BE2C (cell line): Measurements from ENCODE around the gene BABAM1.
A peak's percentile ranks its signal among the peaks of the same experiment; 100 is the strongest.

Source experiments
- DNase-seq: peaks from one replicate; pipeline ENCODE4 v3.0.0-alpha.2; 2020
- H3K27me3 ChIP-seq: fragments of 250-450 bp; sonication (Bioruptor Pico); 2 replicates; pipeline ENCODE4 v1.5.1; 2020; ENCODE audit warnings: mild to moderate bottlenecking
- H3K36me3 ChIP-seq: fragments of 250-450 bp; sonication (Bioruptor Pico); 2 replicates; pipeline ENCODE4 v1.5.1; 2020; ENCODE audit warnings: mild to moderate bottlenecking
- H3K4me1 ChIP-seq: fragments of 250-450 bp; sonication (Bioruptor Pico); 2 replicates; pipeline ENCODE4 v1.5.1; 2020
- H3K4me3 ChIP-seq: 2 replicates; pipeline ENCODE4 v1.5.1; 2011; ENCODE audit warnings: low read depth, low read length
- H3K9me3 ChIP-seq: fragments of 250-450 bp; sonication (Bioruptor Pico); 2 replicates; pipeline ENCODE4 v1.5.1; 2020
- TF ChIP-seq, protein P1 (sequence below): IDR thresholded peaks from 2 replicates; pipeline ENCODE4 v1.5.1; 2012; ENCODE audit warnings: mild to moderate bottlenecking, low read depth, low read length

The BABAM1 gene

DNA sequence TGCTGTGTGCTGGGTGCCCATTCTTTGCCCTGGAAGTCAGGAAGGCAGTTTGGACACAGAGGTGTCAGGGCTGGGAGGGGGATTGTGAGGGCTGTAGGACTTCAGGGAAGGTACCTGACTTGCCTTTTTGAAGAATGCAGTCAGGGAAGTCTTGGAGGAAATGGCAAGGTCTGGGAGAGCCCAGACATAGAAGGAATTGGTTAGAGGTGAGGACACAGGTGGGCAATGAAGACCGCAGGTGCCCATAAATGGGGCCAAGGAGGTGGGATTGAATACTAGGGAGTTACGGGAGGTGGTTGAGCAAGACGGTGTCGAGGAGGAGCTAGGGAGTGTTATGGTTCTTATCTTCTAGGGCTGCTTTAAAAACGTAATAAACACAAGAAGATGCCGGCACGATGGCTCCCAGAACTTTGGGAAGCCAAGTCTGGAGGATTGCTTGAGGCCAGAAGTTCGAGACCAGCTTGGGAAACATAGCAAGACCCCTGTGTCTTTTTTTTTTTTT, 40.7 kb downstream of the BABAM1 start:
- Histone ChIP-seq H3K4me1 (peaks cover 6% of the 10 kb centered on the region), H3K27me3 (no peaks in the 10 kb centered on the region), H3K9me3 (no peaks in the 10 kb centered on the region), H3K36me3 (no peaks in the 10 kb centered on the region; the same call in none of the 2 replicates), H3K4me3 (no peak overlapping the region)
- no peak for DNase-seq
- TF ChIP-seq, protein P1, sequence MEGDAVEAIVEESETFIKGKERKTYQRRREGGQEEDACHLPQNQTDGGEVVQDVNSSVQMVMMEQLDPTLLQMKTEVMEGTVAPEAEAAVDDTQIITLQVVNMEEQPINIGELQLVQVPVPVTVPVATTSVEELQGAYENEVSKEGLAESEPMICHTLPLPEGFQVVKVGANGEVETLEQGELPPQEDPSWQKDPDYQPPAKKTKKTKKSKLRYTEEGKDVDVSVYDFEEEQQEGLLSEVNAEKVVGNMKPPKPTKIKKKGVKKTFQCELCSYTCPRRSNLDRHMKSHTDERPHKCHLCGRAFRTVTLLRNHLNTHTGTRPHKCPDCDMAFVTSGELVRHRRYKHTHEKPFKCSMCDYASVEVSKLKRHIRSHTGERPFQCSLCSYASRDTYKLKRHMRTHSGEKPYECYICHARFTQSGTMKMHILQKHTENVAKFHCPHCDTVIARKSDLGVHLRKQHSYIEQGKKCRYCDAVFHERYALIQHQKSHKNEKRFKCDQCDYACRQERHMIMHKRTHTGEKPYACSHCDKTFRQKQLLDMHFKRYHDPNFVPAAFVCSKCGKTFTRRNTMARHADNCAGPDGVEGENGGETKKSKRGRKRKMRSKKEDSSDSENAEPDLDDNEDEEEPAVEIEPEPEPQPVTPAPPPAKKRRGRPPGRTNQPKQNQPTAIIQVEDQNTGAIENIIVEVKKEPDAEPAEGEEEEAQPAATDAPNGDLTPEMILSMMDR: no peak

DNA sequence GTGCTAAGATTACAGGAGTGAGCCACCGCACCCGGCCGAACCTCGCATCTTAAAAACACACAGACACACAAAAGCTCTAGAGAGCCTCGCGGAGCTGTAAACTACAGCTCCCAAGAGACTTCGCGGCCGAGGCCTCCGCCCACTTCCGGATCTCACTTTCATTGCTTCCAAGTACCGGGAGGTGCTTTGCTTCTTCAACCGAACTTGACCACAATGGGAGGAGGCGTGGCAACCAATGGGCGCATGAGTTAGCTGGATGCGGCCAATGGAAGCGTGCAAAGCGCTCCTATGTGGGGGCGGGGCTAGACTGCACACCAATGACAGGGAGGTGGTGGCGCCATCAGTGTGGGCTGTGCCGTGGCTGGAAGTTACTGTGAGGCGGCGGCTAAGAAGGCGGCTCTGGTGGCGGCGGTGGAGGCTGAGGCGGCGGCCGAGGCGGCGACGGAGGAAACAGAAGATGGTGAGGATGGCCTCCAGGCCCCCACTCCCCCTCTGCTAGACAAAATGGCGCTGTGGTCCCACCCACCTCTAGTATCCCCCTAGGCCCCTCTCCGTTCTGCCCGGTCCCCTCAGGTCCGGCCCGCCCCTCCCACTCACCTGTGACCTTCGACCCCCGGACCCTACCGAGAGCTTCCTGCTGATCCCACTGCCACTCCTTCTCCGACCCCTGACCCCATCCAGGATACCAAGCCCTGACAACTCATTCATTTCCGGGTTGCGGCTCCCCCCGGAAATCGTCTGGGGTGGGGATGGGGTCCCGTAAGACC, 42.1 kb downstream of the BABAM1 start, which contains the start of gene DDA1:
Gene DDA1 (plus strand): TSS at position 366 of the 767 bp plus-strand sequence. CDS start 92 bp downstream, at position 458.
- Histone ChIP-seq H3K27me3 (no peaks in the 10 kb centered on the region), H3K36me3 (peaks cover 6% of the 10 kb centered on the region), H3K4me3 (peak within 1 kb of the TSS; percentile 88), H3K4me1 (peaks cover 3% of the 10 kb centered on the region; the same call in 1 of the 2 replicates), H3K9me3 (no peaks in the 10 kb centered on the region)
- TF ChIP-seq, protein P1: no peak
- DNase-seq: peak; percentile 100

DNA sequence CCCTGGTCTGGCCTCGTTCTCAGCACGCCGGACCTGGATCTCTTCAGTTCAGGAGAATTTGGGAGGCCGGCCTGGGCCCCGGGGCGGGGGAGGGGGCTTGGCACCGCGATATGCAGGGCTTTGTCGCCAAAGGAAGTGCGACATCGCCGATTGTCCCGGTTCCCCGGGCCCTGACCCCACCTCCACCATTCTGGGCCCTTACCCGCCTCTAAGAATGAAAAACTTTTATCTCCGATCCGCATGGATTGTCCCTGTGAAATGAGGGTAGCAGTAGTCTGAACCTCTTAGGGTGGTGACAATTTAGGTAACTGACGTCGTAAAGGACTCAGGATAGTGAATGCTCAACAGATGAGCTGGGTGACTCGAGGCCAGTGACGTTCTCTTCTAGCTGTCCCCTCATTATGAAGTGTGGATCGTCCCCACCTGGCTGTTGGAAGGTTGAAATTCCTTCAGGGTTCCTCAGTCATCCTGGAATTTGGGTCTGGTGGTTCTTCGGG, 42.8 kb downstream of the BABAM1 start:
- no peaks in the 10 kb centered on the region for H3K27me3 ChIP-seq
- peaks cover 11% of the 10 kb centered on the region for H3K36me3 ChIP-seq
- H3K9me3 ChIP-seq: no peaks in the 10 kb centered on the region
- TF ChIP-seq, protein P1: no peak
- H3K4me1 ChIP-seq: no peaks in the 10 kb centered on the region
- DNase-seq: no peak
- H3K4me3 ChIP-seq: peak overlapping the region; percentile 88

DNA sequence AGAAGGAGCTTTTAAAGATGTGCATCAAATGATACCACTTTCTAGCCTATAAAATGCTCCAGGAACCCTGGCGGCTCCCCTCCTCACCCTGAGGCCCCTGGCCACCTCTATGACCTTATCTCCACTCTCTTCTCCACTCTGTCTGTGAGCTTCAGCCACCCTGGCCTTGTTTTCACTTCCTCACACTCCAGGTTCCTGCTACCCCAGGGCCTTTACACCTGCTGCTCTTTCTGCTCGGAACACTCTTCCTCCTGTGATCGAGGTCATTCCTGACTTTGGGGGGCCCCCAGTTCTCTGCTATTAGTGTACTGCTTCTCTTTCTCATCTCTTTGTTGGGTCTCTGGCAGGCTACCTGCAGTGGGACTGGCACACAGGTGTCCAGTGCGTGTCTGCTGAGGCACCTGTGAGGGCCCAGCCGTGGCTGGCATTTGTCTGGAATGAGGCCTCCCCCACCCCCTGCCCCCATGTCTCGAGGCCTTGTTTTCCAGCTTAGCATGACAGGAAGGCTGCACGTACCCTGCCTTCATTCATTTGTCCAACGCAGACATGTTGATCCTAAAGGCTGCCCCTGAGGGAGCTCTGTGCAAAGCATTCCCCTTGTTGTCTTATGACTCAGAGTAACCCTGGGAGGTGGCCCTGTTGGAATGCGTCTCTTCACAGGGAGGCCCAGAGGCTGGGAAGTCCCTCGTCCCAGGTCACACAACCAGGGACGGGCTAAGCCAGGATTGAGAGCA, 44.4 kb downstream of the BABAM1 start:
- Histone ChIP-seq H3K36me3 (peaks cover 18% of the 10 kb centered on the region), H3K4me1 (no peaks in the 10 kb centered on the region), H3K9me3 (no peaks in the 10 kb centered on the region), H3K4me3 (no peak overlapping the region), H3K27me3 (no peaks in the 10 kb centered on the region)
- no peak for DNase-seq
- TF ChIP-seq, protein P1: no peak

DNA sequence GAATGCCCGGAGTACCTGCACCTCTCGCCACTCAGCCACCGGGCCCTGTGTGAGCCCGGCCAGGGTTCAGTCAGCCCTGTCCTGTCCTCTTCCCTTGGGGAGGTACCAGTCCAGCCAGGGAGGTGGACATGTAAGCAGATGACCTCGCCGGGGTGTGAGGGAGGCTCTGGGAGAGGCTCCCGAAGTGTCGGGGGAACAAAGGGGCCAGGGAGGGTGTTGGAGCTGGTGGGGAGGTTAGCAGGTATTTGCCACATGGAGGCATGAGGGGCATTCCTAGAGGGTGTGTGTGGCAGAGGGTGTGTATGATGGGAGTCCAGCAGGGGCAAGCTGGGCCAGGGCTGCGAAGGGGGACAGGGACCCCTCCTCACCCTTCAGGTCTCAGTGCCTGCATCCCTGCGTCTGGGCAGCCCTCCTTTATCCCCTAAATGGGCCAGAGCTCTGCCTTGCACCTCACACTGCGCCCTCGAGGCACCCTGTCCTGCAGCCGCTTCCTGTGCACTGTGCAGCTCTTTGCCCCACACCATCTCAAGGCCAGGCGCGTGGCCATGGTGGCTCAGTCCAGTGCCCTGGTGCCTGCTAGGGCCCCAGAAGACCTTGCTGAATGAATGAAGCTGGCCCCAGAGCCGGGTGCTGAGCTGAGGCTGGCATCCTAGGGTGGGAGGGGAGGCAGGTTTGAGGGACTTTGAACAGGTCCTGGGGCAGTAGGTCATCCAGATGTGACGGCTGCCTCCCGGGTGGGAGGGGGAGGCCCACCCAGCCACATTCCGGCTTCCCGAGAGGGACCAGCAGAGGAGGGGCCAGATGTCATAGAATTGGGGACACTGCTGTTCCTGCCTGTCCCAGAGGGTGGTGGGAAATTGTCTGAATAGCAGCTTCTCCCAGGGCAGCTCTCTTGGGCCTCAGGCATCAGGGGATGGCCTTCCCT, 45.2 kb downstream of the BABAM1 start:
- no peaks in the 10 kb centered on the region for H3K27me3 ChIP-seq
- TF ChIP-seq, protein P1: no peak
- no peak for DNase-seq
- H3K36me3 ChIP-seq: peaks cover 18% of the 10 kb centered on the region
- no peaks in the 10 kb centered on the region for H3K4me1 ChIP-seq
- no peak overlapping the region for H3K4me3 ChIP-seq
- H3K9me3 ChIP-seq: no peaks in the 10 kb centered on the region
